ENCODE measurements around the gene FKBP15.

DNA sequence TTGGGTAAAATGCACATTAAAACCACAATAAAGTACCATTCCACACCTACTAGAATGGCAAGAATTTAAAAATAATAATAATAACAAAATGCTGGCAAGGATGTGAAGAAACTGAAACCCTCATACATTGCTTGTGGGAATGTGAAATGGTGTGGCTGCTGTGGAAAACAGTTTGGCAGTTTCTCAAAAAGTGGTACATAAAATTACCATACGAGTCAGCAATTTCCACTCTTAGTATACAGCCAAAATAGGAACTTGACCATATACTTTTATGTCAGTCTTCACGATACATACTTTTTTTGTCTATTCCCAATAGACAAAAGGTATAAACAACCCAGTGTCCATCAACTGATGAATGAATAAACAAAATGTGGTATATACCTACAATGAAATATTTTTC, 15.6 kb downstream of the FKBP15 start:
- no peak for TF ChIP-seq POLR2A (IDR thresholded peaks at IDR 0.05)
- TF ChIP-seq, protein P1, sequence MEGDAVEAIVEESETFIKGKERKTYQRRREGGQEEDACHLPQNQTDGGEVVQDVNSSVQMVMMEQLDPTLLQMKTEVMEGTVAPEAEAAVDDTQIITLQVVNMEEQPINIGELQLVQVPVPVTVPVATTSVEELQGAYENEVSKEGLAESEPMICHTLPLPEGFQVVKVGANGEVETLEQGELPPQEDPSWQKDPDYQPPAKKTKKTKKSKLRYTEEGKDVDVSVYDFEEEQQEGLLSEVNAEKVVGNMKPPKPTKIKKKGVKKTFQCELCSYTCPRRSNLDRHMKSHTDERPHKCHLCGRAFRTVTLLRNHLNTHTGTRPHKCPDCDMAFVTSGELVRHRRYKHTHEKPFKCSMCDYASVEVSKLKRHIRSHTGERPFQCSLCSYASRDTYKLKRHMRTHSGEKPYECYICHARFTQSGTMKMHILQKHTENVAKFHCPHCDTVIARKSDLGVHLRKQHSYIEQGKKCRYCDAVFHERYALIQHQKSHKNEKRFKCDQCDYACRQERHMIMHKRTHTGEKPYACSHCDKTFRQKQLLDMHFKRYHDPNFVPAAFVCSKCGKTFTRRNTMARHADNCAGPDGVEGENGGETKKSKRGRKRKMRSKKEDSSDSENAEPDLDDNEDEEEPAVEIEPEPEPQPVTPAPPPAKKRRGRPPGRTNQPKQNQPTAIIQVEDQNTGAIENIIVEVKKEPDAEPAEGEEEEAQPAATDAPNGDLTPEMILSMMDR (IDR thresholded peaks at IDR 0.05) = no peak

Measured in uterus (tissue), 2 donors.